Measurements from ENCODE around the gene MANBA. TPM values are rescaled to one million over a fixed set of nuclear protein-coding genes. Genes with fewer than 3 reads are reported as not detected.

MANBA gene
- total RNA-seq, 2 donors from 2014 or later, result 16.3 to 21.8 TPM

DNA sequence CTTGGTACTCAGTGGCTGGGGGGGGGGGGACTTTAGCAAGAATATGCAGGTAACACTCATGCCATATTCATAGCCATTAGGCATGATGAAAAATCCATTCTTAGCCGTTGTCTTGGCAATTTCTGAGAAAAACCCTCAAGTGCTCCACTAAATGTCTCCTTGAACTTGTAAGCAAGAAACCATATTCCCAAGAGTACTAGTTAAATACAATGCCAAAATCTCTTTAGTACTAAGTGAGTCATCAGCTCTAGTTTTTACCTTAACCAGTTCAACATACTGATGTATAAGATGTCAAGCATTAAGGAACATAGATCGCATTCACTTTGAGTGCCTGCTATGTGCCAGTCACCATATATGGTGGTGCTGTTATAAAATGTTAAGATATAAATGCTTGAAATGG is 39.0 kb upstream of the MANBA start:
- Histone ChIP-seq H3K9ac (ENCODE audit: low read depth in 2 of 2, low read length in 2 of 2) (no peak overlapping the region), H3K27ac (no peak overlapping the region), H3K27me3 (no peaks in the 10 kb centered on the region), H3K4me3 (no peak overlapping the region), H3K9me3 (no peaks in the 10 kb centered on the region), H3K36me3 (peaks cover 10% of the 10 kb centered on the region), H3K4me1 (no peaks in the 10 kb centered on the region)
- TF ChIP-seq, protein P1, sequence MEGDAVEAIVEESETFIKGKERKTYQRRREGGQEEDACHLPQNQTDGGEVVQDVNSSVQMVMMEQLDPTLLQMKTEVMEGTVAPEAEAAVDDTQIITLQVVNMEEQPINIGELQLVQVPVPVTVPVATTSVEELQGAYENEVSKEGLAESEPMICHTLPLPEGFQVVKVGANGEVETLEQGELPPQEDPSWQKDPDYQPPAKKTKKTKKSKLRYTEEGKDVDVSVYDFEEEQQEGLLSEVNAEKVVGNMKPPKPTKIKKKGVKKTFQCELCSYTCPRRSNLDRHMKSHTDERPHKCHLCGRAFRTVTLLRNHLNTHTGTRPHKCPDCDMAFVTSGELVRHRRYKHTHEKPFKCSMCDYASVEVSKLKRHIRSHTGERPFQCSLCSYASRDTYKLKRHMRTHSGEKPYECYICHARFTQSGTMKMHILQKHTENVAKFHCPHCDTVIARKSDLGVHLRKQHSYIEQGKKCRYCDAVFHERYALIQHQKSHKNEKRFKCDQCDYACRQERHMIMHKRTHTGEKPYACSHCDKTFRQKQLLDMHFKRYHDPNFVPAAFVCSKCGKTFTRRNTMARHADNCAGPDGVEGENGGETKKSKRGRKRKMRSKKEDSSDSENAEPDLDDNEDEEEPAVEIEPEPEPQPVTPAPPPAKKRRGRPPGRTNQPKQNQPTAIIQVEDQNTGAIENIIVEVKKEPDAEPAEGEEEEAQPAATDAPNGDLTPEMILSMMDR (IDR thresholded peaks at IDR 0.05), result no peak
- intact Hi-C loops (cut with DNase I), result no loop called here
- no peak for DNase-seq

DNA sequence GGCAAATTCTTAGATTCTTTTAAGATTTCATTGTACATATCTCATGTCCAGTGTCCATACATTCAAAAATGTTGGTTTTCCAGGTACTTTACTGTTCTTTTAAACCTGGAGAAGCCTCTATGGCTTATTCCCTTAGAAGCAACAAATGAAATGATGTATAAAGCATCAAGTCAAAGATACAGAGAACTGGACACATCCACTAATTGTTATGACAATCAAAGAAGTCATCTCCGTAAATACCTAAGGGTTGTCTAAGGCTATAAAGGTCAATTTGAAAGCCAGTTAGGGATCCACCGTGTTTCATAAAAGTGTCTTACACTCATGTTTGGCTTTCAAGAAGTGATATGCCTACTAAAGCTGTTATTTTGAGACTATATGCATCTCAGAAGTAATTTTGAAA is 34.2 kb upstream of the MANBA start:
- H3K36me3 ChIP-seq, result peaks cover 10% of the 10 kb centered on the region
- H3K27ac ChIP-seq, result no peak overlapping the region
- H3K27me3 ChIP-seq, result no peaks in the 10 kb centered on the region
- no peaks in the 10 kb centered on the region for H3K9me3 ChIP-seq
- no peak overlapping the region for H3K4me3 ChIP-seq
- intact Hi-C loops (cut with DNase I), result no loop called here
- TF ChIP-seq, protein P1 (IDR thresholded peaks at IDR 0.05), result no peak
- no peak for DNase-seq
- H3K4me1 ChIP-seq, result no peaks in the 10 kb centered on the region
- no peak overlapping the region for H3K9ac ChIP-seq (ENCODE audit: low read depth in 2 of 2, low read length in 2 of 2)

DNA sequence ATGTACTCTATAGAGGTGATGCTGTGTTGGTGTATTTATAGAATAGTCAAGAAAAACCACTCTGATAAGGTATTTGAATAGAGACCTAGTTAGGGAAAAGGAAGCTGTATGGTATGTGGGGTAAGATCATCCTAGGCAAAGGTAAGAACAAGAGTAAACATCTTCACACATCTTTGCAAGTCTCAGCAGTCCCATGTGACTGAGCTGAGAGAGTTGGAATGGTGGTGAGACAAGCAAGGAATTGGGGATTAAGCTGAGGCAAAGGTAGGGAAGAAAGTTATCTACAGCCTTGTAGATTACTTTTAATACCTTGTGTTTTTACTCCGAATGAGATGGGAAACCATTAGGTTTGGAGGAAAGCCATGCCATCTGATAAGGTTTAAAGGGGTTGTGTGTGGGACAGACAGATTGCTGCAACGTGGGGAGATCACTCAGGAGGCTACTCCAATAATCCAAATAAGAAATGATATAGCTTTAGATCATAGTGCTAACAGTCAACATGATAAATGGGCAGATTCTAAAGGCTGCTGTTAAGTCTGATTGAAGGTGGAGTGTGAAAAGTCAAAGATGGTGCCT is 31.7 kb upstream of the MANBA start:
- no peak overlapping the region for H3K27ac ChIP-seq
- no peaks in the 10 kb centered on the region for H3K36me3 ChIP-seq
- no peak overlapping the region for H3K9ac ChIP-seq (ENCODE audit: low read depth in 2 of 2, low read length in 2 of 2)
- no peaks in the 10 kb centered on the region for H3K4me1 ChIP-seq
- no peaks in the 10 kb centered on the region for H3K9me3 ChIP-seq
- H3K27me3 ChIP-seq, result no peaks in the 10 kb centered on the region
- TF ChIP-seq, protein P1 (IDR thresholded peaks at IDR 0.05), result no peak
- no peak overlapping the region for H3K4me3 ChIP-seq
- intact Hi-C loops (cut with DNase I), result no loop called here
- no peak for DNase-seq

DNA sequence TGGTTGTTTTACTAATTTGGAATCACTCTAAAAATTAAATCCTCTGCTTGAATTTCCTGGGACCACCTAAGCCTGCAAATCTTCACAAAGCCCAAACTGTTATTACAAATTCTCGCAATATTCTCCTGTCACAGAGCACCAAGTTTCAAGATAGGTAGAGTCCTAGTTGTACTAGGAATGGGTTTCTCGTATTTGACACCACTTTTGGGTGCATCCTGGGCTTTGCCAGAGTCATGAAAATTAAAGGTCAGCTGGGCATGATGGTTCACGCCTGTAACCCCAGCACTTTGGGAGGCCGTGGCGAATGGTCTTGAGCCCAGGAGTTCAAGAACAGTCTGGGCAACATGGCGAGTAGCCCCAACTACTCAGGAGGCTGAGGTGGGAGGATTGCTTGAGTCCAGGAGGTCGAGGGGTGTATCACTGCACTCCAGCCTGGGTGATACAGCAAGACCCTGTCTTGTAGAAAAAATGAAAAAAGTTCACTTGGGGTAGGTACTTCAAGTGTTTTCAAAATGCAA is 30.6 kb upstream of the MANBA start:
- H3K9me3 ChIP-seq, result no peaks in the 10 kb centered on the region
- H3K4me3 ChIP-seq, result no peak overlapping the region
- DNase-seq, result no peak
- no peak overlapping the region for H3K27ac ChIP-seq
- H3K27me3 ChIP-seq, result no peaks in the 10 kb centered on the region
- H3K4me1 ChIP-seq, result no peaks in the 10 kb centered on the region
- TF ChIP-seq, protein P1 (IDR thresholded peaks at IDR 0.05), result no peak
- no peak overlapping the region for H3K9ac ChIP-seq (ENCODE audit: low read depth in 2 of 2, low read length in 2 of 2)
- H3K36me3 ChIP-seq, result no peaks in the 10 kb centered on the region
- intact Hi-C loops (cut with DNase I), result no loop called here

DNA sequence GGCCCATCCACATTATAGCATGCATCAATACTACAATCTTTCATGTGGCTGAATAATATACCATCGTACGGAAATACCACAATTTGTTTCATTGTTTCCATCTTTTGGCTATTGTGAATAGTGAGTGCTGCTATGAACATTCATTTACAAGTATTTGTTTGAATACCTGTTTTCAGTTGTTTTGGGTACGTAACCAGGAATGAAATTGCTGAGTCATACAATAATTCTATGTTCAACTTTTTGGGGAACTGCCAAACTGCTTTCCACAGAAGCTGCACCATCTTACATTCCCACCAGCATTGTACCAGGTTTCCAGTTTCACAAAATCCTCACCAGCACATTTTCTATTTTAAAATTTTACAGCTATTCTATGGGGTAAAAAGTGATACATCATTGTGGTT is 28.5 kb upstream of the MANBA start:
- H3K36me3 ChIP-seq, result no peaks in the 10 kb centered on the region
- H3K9me3 ChIP-seq, result no peaks in the 10 kb centered on the region
- no peak overlapping the region for H3K9ac ChIP-seq (ENCODE audit: low read depth in 2 of 2, low read length in 2 of 2)
- DNase-seq, result no peak
- no peak overlapping the region for H3K27ac ChIP-seq
- no peaks in the 10 kb centered on the region for H3K27me3 ChIP-seq
- H3K4me3 ChIP-seq, result no peak overlapping the region
- H3K4me1 ChIP-seq, result no peaks in the 10 kb centered on the region
- intact Hi-C loops (cut with DNase I), result no loop called here
- TF ChIP-seq, protein P1 (IDR thresholded peaks at IDR 0.05), result no peak

All from colonic mucosa (tissue), 4 donors.